Forelimb muscle (tissue), 1 donor: ENCODE results near the gene IL11. TPM values are rescaled to one million over a fixed set of nuclear protein-coding genes. Genes with fewer than 3 reads are reported as not detected.
"Not testable (repeated sequence)": the region's sequence is repeated elsewhere in the genome, so short reads cannot be mapped to it uniquely, and the experiment has no call there.

ENCODE experiments used
- DNase-seq: peaks from one replicate; pipeline ENCODE4 v3.0.0-alpha.2; 2013; ENCODE audit warnings: low read depth
- polyA plus RNA-seq: library from polyadenylated mRNA; unstranded; fragments of 120-200 nt; gene quantifications from one replicate; pipeline ENCODE4 v1.2.1, GENCODE V29; 2013; ENCODE audit not compliant: insufficient read length

Gene IL11
- polyA plus RNA-seq: 0.40 TPM

DNA sequence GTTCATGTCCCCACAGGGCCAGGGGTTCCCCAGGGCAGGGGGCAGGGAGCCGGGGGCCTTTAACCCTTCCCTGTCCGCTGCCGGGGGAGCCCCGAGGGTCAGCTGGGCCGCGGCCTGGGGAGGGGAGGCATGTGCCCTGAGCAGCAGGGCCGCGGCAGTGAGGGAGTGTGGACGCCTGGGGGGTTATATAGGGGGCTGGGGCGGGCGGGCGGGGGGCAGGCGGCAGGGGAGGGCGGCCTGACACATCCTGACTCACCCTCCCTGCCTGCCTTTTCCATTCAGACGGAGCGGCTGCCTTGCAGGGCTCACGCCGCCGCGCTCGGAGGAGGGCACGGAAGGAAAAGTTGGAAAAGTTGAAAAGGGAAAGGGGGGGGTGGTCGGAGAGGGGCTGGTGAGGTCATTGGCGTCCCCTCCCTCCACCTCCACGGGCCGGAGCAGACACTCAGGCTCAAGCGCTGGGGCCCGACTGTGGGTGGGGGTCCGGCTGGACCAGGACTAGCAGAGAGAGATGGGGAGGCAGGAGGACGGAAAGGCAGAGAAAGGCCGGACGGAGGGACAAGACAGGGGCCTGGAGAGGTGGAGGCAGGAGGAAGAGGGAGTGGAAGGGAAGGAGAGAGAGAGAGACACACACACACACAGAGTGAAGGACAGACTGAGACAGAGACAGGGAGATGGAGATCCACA, at the start of gene IL11:
IL11 (minus strand) TSS at position 159 of the 684 bp plus-strand sequence; CDS start at position 6, 153 bp downstream.
- DNase-seq: no peak

GRCh38 chr19:55419624-55420236, 49.5 kb upstream of the IL11 start:
- DNase-seq: no peak

GRCh38 chr19:55419103-55419502, 48.8 kb upstream of the IL11 start:
- no peak for DNase-seq

DNA sequence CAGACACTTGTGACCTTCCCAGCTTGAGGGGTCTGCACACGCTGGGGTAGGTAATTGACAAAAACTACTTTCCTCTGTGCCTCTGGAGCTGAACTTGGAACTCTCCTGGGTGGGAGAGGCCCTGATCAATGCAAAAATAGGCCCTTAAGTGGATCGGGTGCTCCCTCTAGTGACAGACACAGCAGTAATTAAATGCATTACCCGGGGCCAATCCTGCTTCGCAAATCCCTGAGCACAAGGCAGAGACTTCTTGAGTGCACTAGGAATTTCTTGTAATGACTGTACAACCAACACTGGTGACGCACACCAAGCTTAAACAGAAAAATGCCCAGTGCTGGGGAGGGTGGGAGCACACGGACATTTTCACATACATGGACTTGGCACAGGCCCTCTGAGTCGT, 47.9 kb upstream of the IL11 start:
- DNase-seq: peak; percentile 60

DNA sequence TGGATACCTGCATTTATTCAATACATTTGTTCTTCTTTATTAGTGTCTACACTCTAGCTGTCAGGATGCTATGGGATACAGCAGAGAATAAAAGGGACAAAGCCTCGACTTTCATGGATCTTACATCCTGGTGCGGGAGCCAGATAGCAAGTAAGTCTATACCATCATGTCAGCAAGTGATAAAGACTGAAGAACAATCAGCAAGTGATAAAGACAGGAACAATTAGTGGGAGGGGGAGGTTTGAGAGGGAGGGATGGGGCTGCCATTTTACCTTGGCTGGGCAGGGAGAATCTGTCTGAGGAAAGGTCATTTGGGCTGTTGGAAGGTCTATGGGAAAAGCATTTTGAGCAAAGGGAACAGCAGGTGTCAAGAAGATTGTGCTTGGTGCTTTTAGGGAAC, 39.9 kb upstream of the IL11 start:
- DNase-seq: no peak

- DNase-seq: not testable (repeated sequence)
Observed at GRCh38 chr19:55409179-55409578, 38.9 kb upstream of the IL11 start.

DNA sequence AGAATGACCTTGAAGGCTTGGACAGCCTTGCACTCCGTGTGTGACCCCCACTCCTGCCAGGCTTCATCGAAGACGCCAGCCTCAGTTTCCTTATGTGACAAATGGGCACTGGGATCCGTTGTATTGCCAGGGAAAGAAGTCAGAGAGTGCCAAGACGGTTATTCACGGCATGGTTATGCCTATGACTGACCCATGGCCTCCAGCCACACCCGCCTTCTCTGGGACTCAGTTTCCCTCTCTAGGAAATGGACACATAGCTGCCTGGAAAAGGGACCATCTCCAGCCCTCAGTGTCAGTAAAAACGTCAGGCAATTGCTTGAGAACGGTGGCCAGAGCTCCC, 38.2 kb upstream of the IL11 start:
- DNase-seq: no peak

DNA sequence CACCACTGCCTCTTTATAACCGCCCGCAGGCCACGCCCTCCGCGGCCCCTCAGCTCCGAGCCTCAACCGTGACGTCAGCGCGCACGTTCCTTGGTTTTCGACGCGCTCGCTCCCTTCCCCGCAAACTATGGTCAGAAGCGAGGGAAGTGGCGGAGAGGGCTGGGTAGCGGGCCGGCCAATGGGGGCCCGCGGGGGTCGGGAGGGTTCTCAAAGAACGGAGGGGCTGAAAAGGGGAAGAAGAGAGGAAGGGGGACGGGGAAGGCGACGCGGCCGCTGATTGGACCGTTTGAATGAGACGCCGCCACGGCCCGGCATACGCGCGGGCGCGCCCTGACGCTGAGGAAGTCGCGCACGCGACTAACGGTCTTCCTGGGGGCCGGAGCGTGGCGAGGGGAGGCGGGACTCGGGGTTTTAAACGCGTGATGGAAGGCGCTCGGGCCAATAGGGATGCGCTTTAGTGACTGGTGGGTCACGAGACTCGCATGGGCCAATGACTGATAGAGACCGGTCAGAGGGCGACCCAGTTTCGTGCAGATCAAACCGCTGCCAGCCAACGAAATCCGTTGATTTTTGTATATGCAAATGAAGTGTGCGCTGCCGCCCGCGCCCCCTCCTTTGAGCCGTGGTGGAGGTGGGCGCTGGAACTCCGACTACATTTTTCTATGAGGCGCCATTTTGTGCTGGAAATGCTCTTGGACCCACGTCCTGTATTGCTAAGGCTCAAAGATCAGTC, 37.7 kb upstream of the IL11 start:
- peak; percentile 97 for DNase-seq

GRCh38 chr19:55407550-55407799, 37.2 kb upstream of the IL11 start, which contains the start of gene UBE2S:
TSS of gene UBE2S (minus strand) at chr19:55407788. CDS start at chr19:55407589, 199 bp downstream.
- not testable (repeated sequence) for DNase-seq

DNA sequence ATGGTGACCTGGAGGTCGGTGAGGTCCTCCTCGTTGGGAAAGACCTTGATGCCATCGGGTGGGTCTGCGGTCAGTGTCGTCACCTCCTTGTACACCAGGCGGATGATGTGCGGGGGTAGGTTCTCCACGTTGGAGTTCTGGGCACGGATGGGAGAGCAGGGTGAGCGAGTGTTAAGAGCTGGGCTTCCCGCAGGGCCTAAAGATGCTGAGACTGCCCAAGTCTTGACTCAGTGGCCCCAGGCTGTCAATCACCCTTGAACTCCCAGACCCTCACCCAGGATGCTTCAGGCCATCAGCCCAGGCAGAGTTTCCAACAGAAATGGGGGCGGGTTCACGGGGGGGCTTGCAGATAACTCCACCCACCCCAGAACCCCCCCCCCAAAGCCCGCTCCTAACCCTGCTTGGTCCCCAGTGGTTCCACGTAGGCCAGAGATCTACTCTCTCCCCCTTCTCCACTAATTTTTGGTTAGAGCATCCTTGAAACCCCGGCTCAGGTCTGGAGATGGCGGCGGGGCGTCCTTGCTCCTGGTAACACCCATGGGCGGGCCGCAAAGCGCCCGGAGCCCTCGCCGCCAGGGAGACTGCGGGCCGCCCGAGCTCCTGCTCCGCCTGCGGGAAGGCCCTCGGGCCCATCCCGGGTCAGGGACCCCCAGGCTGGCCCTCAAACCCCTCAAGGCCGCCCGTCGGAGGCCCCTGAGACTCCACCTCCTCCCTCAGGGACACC, 36.7 kb upstream of the IL11 start:
- no peak for DNase-seq

DNA sequence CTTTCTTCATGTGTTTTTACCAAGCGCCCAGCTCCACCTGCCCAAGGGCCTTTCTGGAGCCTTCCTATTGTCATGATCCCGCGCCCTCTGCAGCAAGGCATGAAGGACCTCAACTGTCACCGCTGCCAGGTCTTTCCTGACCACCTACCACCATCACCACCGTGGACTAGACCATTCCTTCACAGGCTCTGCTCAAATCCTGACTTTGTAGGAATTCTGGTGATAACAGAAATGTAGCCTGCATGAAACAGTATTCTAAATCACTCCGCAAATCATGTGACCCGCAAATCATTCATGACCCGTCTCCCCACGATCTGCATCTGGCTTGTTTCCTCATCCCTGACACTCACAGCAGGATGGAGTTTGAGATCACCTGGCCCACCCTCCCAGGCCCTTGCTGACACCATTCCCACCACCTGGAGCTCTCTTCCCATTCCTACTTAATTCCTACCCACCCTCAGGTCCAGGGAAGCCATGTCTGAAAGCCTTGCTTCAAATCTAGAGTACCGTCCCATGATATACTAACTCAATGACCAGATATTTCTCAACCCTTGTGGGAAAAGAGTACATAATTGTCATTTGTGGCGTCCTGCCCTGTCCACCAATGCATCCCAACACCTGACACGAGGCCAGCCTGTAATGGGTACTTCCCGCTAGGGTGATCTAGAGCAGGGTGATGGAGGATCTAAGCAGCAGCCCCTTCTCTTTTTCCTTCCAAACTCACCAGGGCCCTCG, 36.0 kb upstream of the IL11 start:
- DNase-seq: no peak

GRCh38 chr19:55405638-55406037, 35.4 kb upstream of the IL11 start:
- no peak for DNase-seq

- no peak for DNase-seq
Observed at GRCh38 chr19:55402509-55402908, 32.2 kb upstream of the IL11 start.

DNA sequence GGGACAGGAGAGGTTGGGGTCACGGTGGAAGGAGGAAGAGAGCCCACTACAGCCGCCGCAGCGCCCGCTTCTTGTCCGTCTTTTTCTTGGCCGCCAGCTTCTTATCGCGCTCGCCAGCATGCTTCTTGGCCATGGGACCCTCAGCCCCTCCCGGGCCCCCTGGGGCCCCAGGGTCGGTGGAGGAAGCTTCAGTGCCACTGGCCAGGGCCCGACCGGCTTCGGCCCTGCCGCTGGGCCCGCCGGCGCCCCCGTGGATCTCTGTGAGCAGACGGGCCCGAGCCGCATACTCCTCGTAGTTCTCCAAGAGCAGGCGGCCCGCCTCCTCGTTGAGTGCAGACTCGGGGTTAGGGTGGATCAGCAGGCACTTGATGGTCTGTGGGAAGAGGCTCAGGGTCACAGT, 31.1 kb upstream of the IL11 start:
- not testable (repeated sequence) for DNase-seq

DNA sequence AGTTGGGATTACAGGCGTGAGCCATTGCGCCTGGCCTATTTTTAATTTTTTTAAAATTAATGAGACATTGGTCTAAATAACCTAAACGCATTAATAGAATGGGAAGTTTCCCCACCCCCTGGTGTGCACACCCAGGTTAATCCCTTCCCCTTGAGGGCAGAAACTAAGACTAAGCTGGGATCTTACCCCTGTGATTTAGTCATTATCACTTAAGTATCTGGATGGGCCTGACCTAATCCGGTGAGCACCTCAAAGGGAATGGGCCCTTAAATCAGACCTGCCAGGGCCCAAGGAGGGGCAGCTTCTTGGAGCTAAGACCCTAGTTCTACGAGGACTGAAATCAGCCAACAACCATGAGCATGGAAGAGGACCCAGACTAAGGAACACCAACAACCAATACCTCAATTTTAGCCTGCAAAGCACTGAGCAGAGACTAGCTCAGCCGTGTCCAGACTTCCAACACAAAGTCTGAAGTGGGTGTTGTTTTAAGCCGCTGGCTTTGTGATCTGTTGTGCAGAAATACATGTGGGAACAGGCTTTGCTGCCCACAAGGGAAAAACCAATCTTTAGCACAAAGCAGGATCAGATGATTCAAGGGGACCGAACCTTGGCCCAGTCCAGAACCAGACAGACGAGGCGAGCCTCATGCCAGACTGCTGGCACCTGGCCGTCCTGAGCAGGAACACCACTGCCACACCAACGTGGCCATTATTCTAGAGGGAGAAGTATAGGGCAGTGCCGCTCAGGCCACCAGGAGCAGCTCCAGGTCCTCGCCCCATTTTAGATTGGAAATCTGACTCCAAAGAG, 30.2 kb upstream of the IL11 start:
- DNase-seq: no peak

DNA sequence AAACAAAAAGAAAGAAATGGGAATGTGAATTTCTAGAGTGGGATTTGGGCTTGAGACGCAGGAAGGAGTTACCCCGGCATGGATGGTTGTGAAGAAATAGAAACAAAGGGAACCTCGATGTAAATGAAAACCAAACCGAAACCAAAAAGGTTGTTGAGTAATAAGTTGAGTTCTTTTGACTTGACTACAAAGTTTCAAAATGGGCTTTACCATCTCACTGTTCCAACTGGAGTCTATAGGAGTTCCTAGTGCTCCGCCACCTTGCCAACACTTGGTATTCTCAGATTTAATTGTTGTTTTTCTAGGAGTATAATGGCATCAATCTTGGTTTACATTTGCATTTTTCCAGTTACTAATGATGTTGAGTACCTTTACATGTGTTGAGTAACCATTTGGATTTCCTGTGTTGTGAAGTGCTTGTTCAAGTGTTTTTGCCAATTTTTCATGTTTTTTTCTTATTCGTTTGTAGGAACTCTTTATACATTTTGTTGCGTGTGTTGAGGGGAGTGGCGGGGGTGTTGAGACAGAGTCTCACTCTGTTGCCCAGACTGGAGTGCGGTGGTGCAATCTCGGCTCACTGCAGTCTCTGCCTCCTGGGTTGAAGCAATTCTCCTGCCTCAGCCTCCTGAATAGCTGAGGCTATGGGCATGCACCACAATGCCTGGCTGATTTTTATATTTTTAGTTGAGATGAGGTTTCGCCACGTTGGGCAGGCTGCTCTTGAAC, 28.1 kb upstream of the IL11 start:
- no peak for DNase-seq

DNA sequence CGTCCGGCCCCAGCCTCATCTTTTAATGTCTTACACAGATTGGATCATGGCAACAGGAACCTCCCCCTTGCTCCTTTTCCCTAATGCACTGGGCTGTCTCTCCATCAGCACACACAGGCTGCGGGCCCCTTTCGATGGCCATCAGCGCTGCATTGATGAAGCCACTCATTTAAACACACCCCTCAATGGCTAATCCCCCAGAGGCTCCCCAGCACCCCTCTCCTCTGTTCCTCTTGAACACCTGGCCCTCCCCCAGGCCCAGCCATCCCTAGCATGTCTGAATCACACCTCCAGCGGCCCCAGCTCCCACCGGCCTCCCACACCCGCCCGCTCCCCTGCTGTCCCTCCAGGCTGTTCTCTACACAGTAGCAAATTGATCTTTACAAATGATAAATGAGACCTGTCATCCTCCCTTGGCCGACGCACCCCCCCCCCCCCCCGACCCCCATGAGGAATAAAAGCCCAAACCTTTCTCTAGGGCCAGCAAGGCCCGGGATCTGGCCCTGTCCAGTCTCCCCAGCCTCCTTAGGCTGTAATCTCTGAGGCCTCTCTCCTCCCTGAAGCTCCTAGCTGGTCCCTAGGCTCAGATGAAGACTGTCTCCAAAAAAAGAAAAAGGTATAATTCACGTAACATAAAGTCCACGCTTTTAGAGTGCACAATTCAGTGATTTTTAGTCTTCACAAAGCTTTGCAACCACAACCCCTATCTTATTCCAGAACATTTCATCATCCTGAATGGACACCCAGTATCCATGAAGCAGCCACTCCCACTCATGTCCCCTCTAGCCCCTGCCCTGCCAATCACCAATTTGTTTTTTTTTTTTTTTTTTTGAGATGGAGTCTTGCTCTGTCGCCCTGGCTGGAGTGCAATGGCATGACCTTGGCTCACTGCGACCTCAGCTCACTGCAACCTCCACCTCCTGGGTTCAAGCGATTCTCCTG, 22.8 kb upstream of the IL11 start:
- DNase-seq: no peak

GRCh38 chr19:55391702-55392615, 21.7 kb upstream of the IL11 start:
- DNase-seq: no peak
